Uterus (tissue), 4 donors: ENCODE measurements around the gene ABCB8. TPM values are rescaled to one million over a fixed set of nuclear protein-coding genes. Genes with fewer than 3 reads are reported as not detected.

Experiments
- DNase-seq, 2 donors: peaks; one replicate each; pipeline ENCODE4 v3.0.0-alpha.2; 2019 to 2020
- H3K27ac ChIP-seq, 2 donors: fragments of 200-600 bp; sonication (generic); 1 replicate in 1 of 2; 2 replicates in 1 of 2; pipeline ENCODE4 v1.5.1; 2016 to 2018
- H3K27me3 ChIP-seq, 2 donors: fragments of 200-600 bp; sonication (generic); one replicate each; pipeline ENCODE4 v1.5.1; 2018 to 2019; ENCODE audit warnings: control low read depth in 1 of 2
- H3K36me3 ChIP-seq, 2 donors: fragments of 200-600 bp; sonication (generic); one replicate each; pipeline ENCODE4 v1.5.1; 2019; ENCODE audit warnings: control low read depth in 1 of 2
- H3K4me1 ChIP-seq, 2 donors: fragments of 200-600 bp; sonication (generic); one replicate each; pipeline ENCODE4 v1.5.1; 2018 to 2019; ENCODE audit warnings: control low read depth in 1 of 2
- H3K4me3 ChIP-seq, 2 donors: fragments of 200-600 bp; sonication (generic); 1 replicate in 1 of 2; 2 replicates in 1 of 2; pipeline ENCODE4 v1.5.1; 2018 to 2019; ENCODE audit warnings: mild to moderate bottlenecking in 1 of 2
- H3K9me3 ChIP-seq, 2 donors: fragments of 200-600 bp; sonication (generic); one replicate each; pipeline ENCODE4 v1.5.1; 2019; ENCODE audit warnings: control low read depth in 1 of 2
- POLR2A ChIP-seq, 2 donors: fragments of 450-650 bp; IDR thresholded peaks; one replicate each; pipeline ENCODE4 v1.6.1; 2016; ENCODE audit warnings: antibody characterized with exemption in 2 of 2, mild to moderate bottlenecking in 1 of 2, moderate library complexity in 1 of 2
- intact Hi-C: fragments of 100-400 bp; cut with DNase I; formaldehyde crosslinking; loops from one replicate; pipeline ENCODE4 v1.15.1; 2023; ENCODE audit warnings: low total_unique reads
- total RNA-seq, 4 donors: library from RNA; depleted of rRNA in 3 of 4; stranded (reverse); fragments of >200 nt in 3 of 4; gene quantifications; one replicate each; pipeline versions ENCODE4 v1.1.0 to v1.2.4, GENCODE V29; 2014 to 2023
- TF ChIP-seq, protein P1 (sequence below), 4 experiments: fragments of 200-600 bp in 2 of 4; fragments of 450-650 bp in 2 of 4; sonication (generic) in 2 of 4; IDR thresholded peaks; one replicate each; pipeline ENCODE4 v1.5.1; 2016 to 2019; ENCODE audit warnings: antibody characterized with exemption in 4 of 4, mild to moderate bottlenecking in 2 of 4, moderate library complexity in 1 of 4
- donor health status: DM: yes; HTN: yes; CAD: no.

Gene ABCB8
- total RNA-seq, 4 donors from 2014 or later, result 18.7 to 54.3 (median 26.0) TPM

DNA sequence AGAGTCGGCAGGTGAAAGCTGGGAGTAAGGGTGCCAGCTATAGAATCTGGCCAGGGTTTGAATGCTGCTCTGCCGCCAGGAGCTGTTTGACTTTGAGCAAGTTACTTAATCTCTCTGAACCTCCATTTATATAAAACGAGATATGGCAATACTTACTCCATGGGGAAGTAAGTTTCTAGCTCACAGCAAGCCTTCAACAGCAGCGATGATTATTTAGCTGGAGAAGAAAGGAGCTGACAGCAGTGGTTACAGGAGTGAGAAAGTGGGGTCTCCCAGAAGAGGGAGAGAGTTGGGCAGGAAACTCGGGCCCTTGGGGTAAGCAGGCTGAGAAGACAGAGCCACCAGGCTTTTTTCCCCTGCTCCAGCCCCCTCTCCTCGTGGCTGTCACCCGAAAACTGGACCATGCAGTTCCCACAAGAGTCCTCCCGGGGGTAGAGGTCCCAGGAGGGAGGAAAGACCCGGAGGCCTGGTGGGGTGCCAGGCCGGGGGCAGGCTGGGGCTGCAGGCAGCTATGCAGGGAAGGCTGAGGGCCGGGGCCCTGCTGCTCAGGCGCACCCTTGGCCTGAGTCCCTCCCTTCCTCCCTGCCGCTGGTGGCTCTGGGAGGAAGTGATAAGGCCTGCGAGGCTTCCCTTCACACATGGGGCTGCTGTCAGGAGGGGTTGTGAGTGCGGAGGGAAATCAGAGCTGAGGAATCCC is 34.0 kb upstream of the ABCB8 start:
- DNase-seq, result no peak
- Histone ChIP-seq H3K4me3 (no peak overlapping the region), H3K4me1 (no peaks in the 10 kb centered on the region), H3K27me3 (no peaks in the 10 kb centered on the region), H3K36me3 (no peaks in the 10 kb centered on the region), H3K9me3 (no peaks in the 10 kb centered on the region), H3K27ac (peak overlapping the region in 1 of 2 donors; percentile 61)
- TF ChIP-seq, protein P1, sequence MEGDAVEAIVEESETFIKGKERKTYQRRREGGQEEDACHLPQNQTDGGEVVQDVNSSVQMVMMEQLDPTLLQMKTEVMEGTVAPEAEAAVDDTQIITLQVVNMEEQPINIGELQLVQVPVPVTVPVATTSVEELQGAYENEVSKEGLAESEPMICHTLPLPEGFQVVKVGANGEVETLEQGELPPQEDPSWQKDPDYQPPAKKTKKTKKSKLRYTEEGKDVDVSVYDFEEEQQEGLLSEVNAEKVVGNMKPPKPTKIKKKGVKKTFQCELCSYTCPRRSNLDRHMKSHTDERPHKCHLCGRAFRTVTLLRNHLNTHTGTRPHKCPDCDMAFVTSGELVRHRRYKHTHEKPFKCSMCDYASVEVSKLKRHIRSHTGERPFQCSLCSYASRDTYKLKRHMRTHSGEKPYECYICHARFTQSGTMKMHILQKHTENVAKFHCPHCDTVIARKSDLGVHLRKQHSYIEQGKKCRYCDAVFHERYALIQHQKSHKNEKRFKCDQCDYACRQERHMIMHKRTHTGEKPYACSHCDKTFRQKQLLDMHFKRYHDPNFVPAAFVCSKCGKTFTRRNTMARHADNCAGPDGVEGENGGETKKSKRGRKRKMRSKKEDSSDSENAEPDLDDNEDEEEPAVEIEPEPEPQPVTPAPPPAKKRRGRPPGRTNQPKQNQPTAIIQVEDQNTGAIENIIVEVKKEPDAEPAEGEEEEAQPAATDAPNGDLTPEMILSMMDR (IDR thresholded peaks at IDR 0.05), result no peak
- no peak for TF ChIP-seq POLR2A (IDR thresholded peaks at IDR 0.05)
- intact Hi-C loops, result no loop called here

DNA sequence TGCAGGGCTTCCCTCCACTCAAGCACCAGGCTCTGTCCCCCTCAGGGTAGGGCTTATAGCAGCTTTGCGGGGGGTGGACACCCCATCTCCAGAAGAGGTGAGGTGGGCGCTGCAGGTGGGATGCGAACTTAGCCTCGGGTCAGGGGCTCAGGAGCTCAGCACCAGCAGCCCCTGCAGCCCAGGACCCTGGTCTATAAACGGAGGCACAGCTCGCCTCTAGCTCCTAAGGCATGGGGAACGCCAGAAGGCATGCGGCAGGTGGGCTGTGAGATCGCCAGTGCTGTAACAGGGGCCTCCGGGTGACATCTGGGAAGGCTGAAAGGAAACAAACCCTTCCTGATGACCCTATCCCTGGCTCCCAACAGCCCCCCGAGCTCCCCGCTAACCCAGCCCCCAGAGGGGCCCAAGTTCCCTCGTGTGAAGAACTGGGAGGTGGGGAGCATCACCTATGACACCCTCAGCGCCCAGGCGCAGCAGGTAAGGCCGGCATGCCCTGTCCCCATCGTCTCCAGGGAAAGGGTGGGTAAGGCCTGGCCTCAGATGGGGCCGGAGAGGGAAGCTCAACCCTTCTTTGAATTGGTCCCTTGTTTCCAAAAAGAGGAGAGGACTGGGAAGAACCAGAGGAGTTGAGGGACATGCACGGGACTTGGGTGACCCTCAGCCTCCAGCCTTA is 33.3 kb upstream of the ABCB8 start:
- no peaks in the 10 kb centered on the region for H3K36me3 ChIP-seq
- TF ChIP-seq, protein P1 (IDR thresholded peaks at IDR 0.05), result no peak
- TF ChIP-seq POLR2A (IDR thresholded peaks at IDR 0.05), result no peak
- H3K4me1 ChIP-seq, result no peaks in the 10 kb centered on the region
- DNase-seq, result no peak
- no peak overlapping the region for H3K27ac ChIP-seq
- intact Hi-C loops, result no loop called here
- H3K4me3 ChIP-seq, result no peak overlapping the region
- no peaks in the 10 kb centered on the region for H3K9me3 ChIP-seq
- no peaks in the 10 kb centered on the region for H3K27me3 ChIP-seq

DNA sequence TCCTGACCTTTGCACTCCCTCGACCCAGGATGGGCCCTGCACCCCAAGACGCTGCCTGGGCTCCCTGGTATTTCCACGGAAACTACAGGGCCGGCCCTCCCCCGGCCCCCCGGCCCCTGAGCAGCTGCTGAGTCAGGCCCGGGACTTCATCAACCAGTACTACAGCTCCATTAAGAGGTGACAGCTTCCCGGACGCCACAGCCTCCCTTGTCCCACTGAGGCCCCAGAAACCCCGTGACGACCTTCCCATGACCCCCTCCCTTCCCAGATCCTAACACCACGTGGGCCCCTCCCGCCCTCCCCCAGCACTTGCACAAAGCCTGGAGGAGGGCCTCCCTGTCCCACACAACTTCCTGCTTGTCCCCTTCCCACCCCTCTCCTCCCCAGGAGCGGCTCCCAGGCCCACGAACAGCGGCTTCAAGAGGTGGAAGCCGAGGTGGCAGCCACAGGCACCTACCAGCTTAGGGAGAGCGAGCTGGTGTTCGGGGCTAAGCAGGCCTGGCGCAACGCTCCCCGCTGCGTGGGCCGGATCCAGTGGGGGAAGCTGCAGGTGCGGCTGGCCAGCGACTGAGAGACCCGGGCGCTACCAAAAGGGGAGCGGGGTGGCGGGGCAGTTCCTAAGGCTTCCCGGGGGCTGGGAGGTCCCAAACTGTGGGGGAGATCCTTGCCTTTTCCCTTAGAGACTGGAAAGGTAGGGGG is 31.7 kb upstream of the ABCB8 start:
- no peak overlapping the region for H3K27ac ChIP-seq
- no peaks in the 10 kb centered on the region for H3K9me3 ChIP-seq
- H3K36me3 ChIP-seq, result no peaks in the 10 kb centered on the region
- DNase-seq, result no peak
- no peaks in the 10 kb centered on the region for H3K4me1 ChIP-seq
- H3K4me3 ChIP-seq, result no peak overlapping the region
- intact Hi-C loops, result no loop called here
- no peaks in the 10 kb centered on the region for H3K27me3 ChIP-seq
- no peak for TF ChIP-seq POLR2A (IDR thresholded peaks at IDR 0.05)
- TF ChIP-seq, protein P1 (IDR thresholded peaks at IDR 0.05), result no peak

DNA sequence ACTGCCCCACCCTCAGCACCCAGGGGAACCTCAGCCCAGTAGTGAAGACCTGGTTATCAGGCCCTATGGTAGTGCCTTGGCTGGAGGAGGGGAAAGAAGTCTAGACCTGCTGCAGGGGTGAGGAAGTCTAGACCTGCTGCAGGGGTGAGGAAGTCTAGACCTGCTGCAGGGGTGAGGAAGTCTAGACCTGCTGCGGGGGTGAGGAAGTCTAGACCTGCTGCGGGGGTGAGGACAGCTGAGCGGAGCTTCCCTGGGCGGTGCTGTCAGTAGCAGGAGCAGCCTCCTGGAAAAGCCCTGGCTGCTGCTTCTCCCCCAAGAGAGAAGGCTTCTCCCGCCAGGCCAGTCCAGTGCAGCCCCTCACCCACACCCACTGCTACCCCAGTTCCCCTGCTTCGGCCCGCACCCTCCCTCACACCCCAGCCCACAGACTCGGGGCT is 31.2 kb upstream of the ABCB8 start:
- no peaks in the 10 kb centered on the region for H3K9me3 ChIP-seq
- no peak overlapping the region for H3K27ac ChIP-seq
- H3K4me1 ChIP-seq, result no peaks in the 10 kb centered on the region
- H3K4me3 ChIP-seq, result no peak overlapping the region
- TF ChIP-seq, protein P1 (IDR thresholded peaks at IDR 0.05), result no peak
- no peak for TF ChIP-seq POLR2A (IDR thresholded peaks at IDR 0.05)
- no peaks in the 10 kb centered on the region for H3K27me3 ChIP-seq
- intact Hi-C loops, result no loop called here
- no peak for DNase-seq
- no peaks in the 10 kb centered on the region for H3K36me3 ChIP-seq

DNA sequence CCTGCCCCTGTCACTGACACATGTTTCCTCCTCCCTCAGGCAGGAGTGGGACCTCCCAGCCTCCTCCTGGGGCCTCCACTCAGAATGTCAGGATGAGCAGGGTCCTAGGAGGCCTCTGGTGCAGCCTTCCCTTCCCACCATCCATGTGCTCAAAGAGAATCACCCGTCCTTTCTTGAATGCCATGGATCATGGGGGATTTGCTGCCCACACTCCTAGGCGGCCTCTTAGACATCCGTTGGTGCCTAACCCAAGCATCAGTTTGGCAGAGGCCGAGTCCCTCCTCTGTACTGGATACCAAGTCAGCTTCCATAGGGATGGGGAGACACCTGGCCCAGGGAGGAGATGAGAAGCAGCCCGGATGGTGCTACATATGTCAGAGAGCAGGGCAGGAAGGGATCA is 30.4 kb upstream of the ABCB8 start:
- H3K27ac ChIP-seq, result no peak overlapping the region
- H3K27me3 ChIP-seq, result no peaks in the 10 kb centered on the region
- H3K36me3 ChIP-seq, result no peaks in the 10 kb centered on the region
- H3K4me3 ChIP-seq, result no peak overlapping the region
- intact Hi-C loops, result no loop called here
- H3K4me1 ChIP-seq, result no peaks in the 10 kb centered on the region
- DNase-seq, result no peak
- H3K9me3 ChIP-seq, result no peaks in the 10 kb centered on the region
- no peak for TF ChIP-seq POLR2A (IDR thresholded peaks at IDR 0.05)
- TF ChIP-seq, protein P1 (IDR thresholded peaks at IDR 0.05), result no peak
